Activated naive CD8-positive, alpha-beta T cell treated with anti-CD3 and anti-CD28 coated beads, Interleukin-2, amount 10 ng/mL, durations not matched to agents 7 days and 5 days (primary cell): ENCODE results near the gene ZNF761. TPM values are rescaled to one million over a fixed set of nuclear protein-coding genes. Genes with fewer than 3 reads are reported as not detected.
"Not testable (repeated sequence)": the region's sequence is repeated elsewhere in the genome, so short reads cannot be mapped to it uniquely, and the experiment has no call there.

Source experiments
- ATAC-seq: fragments of 150-1000 bp; cut with Tn5 transposase; one replicate; pipeline ENCODE4 v1.10.0; 2021; ENCODE audit warnings: low read depth, moderate library complexity
- POLR2A ChIA-PET: fragments of 350-600 bp; sonication (Branson Sonifier 250); formaldehyde crosslinking; loops from one replicate; lab custom pipeline; 2021; ENCODE audit warnings: antibody characterized with exemption; lab: Charles Lee
- DNase-seq: peaks from one replicate; pipeline ENCODE4 v3.0.0; 2021
- H3K27ac Mint-ChIP-seq: one replicate; pipeline ENCODE4 v1.8.0; 2022; ENCODE audit warnings: mild to moderate bottlenecking, mixed read lengths
- H3K27me3 Mint-ChIP-seq: one replicate; pipeline ENCODE4 v1.8.0; 2022; ENCODE audit warnings: mild to moderate bottlenecking, moderate library complexity, mixed read lengths
- H3K36me3 Mint-ChIP-seq: one replicate; pipeline ENCODE4 v1.8.0; 2021; ENCODE audit warnings: mild to moderate bottlenecking, mixed read lengths
- H3K4me1 Mint-ChIP-seq: one replicate; pipeline ENCODE4 v1.8.0; 2021; ENCODE audit warnings: mixed read lengths
- H3K4me3 Mint-ChIP-seq: one replicate; pipeline ENCODE4 v1.8.0; 2022; ENCODE audit warnings: mild to moderate bottlenecking, moderate library complexity, mixed read lengths
- H3K9me3 Mint-ChIP-seq: one replicate; pipeline ENCODE4 v1.8.0; 2021; ENCODE audit warnings: mixed read lengths
- total RNA-seq, 2 experiments: library from RNA; stranded (reverse); gene quantifications; one replicate each; pipeline ENCODE4 v1.2.3, GENCODE V29; 2021

The ZNF761 gene
- total RNA-seq, 2 experiments from 2014 or later: 14.5 to 17.2 TPM

- Mint-ChIP-seq H3K9me3 (peaks cover 21% of the 10 kb centered on the region), H3K27me3 (peaks cover 9% of the 10 kb centered on the region), H3K27ac (peak within 1 kb of the TSS; percentile 88), H3K4me1 (peaks cover 16% of the 10 kb centered on the region), H3K4me3 (peak within 1 kb of the TSS; percentile 90), H3K36me3 (peaks cover 30% of the 10 kb centered on the region)
- DNase-seq: peak; percentile 98
- peak; percentile 94 for ATAC-seq
- POLR2A ChIA-PET: interaction anchor here (0.7 kb wide), 1 partner anchor 451 kb away, joined by 3 read pairs; no protein-coding TSS in a partner anchor
Measured at GRCh38 chr19:53467485-53468262, 35.9 kb downstream of the ZNF761 start, which contains the start of gene ZNF813. TSS of gene ZNF813 (plus strand) at chr19:53467733. CDS start at chr19:53483823, 16,090 bp downstream.

- ATAC-seq, DNase-seq, POLR2A ChIA-PET, H3K27me3 Mint-ChIP-seq: not testable (repeated sequence)
- Mint-ChIP-seq H3K9me3 (peaks cover 17% of the 10 kb centered on the region), H3K4me3 (peak overlapping the region; percentile 90), H3K27ac (peak overlapping the region; percentile 88), H3K4me1 (peaks cover 16% of the 10 kb centered on the region), H3K36me3 (peaks cover 35% of the 10 kb centered on the region)
Measured at GRCh38 chr19:53468628-53469027, 36.8 kb downstream of the ZNF761 start.

- Mint-ChIP-seq H3K27ac (no peak overlapping the region), H3K9me3 (peaks cover 18% of the 10 kb centered on the region), H3K36me3 (peaks cover 54% of the 10 kb centered on the region), H3K4me1 (peaks cover 15% of the 10 kb centered on the region), H3K4me3 (no peak overlapping the region), H3K27me3 (no peaks in the 10 kb centered on the region)
- POLR2A ChIA-PET: no interaction called here
- no peak for ATAC-seq
- DNase-seq: no peak
Measured at GRCh38 chr19:53471916-53472315, 40.1 kb downstream of the ZNF761 start.

GRCh38 chr19:53474832-53475231, 43.0 kb downstream of the ZNF761 start:
- H3K27ac Mint-ChIP-seq: not testable (repeated sequence)
- POLR2A ChIA-PET: interaction anchor here (0.7 kb wide), 1 partner anchor 1095 kb away, joined by 3 read pairs; no protein-coding TSS in a partner anchor

GRCh38 chr19:53475470-53475869, 43.7 kb downstream of the ZNF761 start:
- H3K27me3 Mint-ChIP-seq, H3K4me3 Mint-ChIP-seq, H3K4me1 Mint-ChIP-seq, POLR2A ChIA-PET, H3K27ac Mint-ChIP-seq, ATAC-seq, DNase-seq: not testable (repeated sequence)
- peaks cover 28% of the 10 kb centered on the region for H3K9me3 Mint-ChIP-seq
- H3K36me3 Mint-ChIP-seq: peaks cover 78% of the 10 kb centered on the region

More at GRCh38 chr19:53474832-53475231, 43.0 kb downstream of the ZNF761 start:
- not testable (repeated sequence) for H3K27me3 Mint-ChIP-seq, H3K4me1 Mint-ChIP-seq, H3K4me3 Mint-ChIP-seq, ATAC-seq, DNase-seq
- H3K9me3 Mint-ChIP-seq: peaks cover 27% of the 10 kb centered on the region
- H3K36me3 Mint-ChIP-seq: peaks cover 72% of the 10 kb centered on the region

- ATAC-seq, H3K27me3 Mint-ChIP-seq, H3K4me3 Mint-ChIP-seq, H3K27ac Mint-ChIP-seq, POLR2A ChIA-PET, DNase-seq, H3K4me1 Mint-ChIP-seq: not testable (repeated sequence)
- peaks cover 90% of the 10 kb centered on the region for H3K36me3 Mint-ChIP-seq
- peaks cover 33% of the 10 kb centered on the region for H3K9me3 Mint-ChIP-seq
Measured at GRCh38 chr19:53483751-53484150, 52.0 kb downstream of the ZNF761 start.

- Mint-ChIP-seq H3K9me3 (peaks cover 32% of the 10 kb centered on the region), H3K27ac (no peak overlapping the region), H3K27me3 (no peaks in the 10 kb centered on the region), H3K4me3 (no peak overlapping the region), H3K36me3 (peaks cover 85% of the 10 kb centered on the region), H3K4me1 (no peaks in the 10 kb centered on the region)
- DNase-seq (no peak), ATAC-seq (no peak)
- POLR2A ChIA-PET: no interaction called here
Measured at GRCh38 chr19:53485046-53486004, 53.5 kb downstream of the ZNF761 start.

- no peaks in the 10 kb centered on the region for H3K27me3 Mint-ChIP-seq
- no peak overlapping the region for H3K27ac Mint-ChIP-seq
- H3K4me3 Mint-ChIP-seq: no peak overlapping the region
- no peaks in the 10 kb centered on the region for H3K4me1 Mint-ChIP-seq
- POLR2A ChIA-PET: no interaction called here
- peaks cover 50% of the 10 kb centered on the region for H3K9me3 Mint-ChIP-seq
- ATAC-seq: no peak
- no peak for DNase-seq
- peaks cover 69% of the 10 kb centered on the region for H3K36me3 Mint-ChIP-seq
Measured at GRCh38 chr19:53492153-53492552, 60.4 kb downstream of the ZNF761 start.

- H3K4me1 Mint-ChIP-seq, H3K4me3 Mint-ChIP-seq, DNase-seq, POLR2A ChIA-PET, H3K27ac Mint-ChIP-seq, H3K27me3 Mint-ChIP-seq, ATAC-seq: not testable (repeated sequence)
- Mint-ChIP-seq H3K36me3 (peaks cover 21% of the 10 kb centered on the region), H3K9me3 (peaks cover 36% of the 10 kb centered on the region)
Measured at GRCh38 chr19:53497311-53498023, 65.7 kb downstream of the ZNF761 start.

GRCh38 chr19:53498024-53498395, 66.2 kb downstream of the ZNF761 start:
- not testable (repeated sequence) for H3K27me3 Mint-ChIP-seq, ATAC-seq
- peaks cover 31% of the 10 kb centered on the region for H3K9me3 Mint-ChIP-seq

GRCh38 chr19:53503151-53503550, 71.4 kb downstream of the ZNF761 start:
- DNase-seq, H3K4me3 Mint-ChIP-seq, H3K27ac Mint-ChIP-seq, H3K27me3 Mint-ChIP-seq, ATAC-seq, H3K36me3 Mint-ChIP-seq, H3K4me1 Mint-ChIP-seq, POLR2A ChIA-PET: not testable (repeated sequence)
- peaks cover 11% of the 10 kb centered on the region for H3K9me3 Mint-ChIP-seq

More at GRCh38 chr19:53498024-53498395, 66.2 kb downstream of the ZNF761 start:
- DNase-seq, H3K4me1 Mint-ChIP-seq, H3K27ac Mint-ChIP-seq, H3K4me3 Mint-ChIP-seq, POLR2A ChIA-PET: not testable (repeated sequence)
- peaks cover 16% of the 10 kb centered on the region for H3K36me3 Mint-ChIP-seq

GRCh38 chr19:53503671-53504364, 72.0 kb downstream of the ZNF761 start:
- ATAC-seq, POLR2A ChIA-PET, H3K9me3 Mint-ChIP-seq, H3K4me3 Mint-ChIP-seq, H3K27ac Mint-ChIP-seq, H3K36me3 Mint-ChIP-seq, DNase-seq, H3K4me1 Mint-ChIP-seq, H3K27me3 Mint-ChIP-seq: not testable (repeated sequence)
